Activated CD8-positive, alpha-beta memory T cell treated with anti-CD3 and anti-CD28 coated beads for 24 hours (primary cell): ENCODE measurements around the gene NFS1.
"Not testable (repeated sequence)": the region's sequence is repeated elsewhere in the genome, so short reads cannot be mapped to it uniquely, and the experiment has no call there.

Source experiments
- DNase-seq: peaks from one replicate; pipeline ENCODE4 v3.0.0-alpha.2; 2020

The NFS1 gene

GRCh38 chr20:35729283-35729807 is 30.2 kb upstream of the NFS1 start:
- DNase-seq: no peak

- DNase-seq: no peak
These were observed 27.9 kb upstream of the NFS1 start for GRCh38 chr20:35726842-35727711.

GRCh38 chr20:35724321-35725230 is 25.4 kb upstream of the NFS1 start:
- no peak for DNase-seq

- DNase-seq: not testable (repeated sequence)
These were observed 24.6 kb upstream of the NFS1 start for GRCh38 chr20:35723652-35724320.

GRCh38 chr20:35723275-35723639 is 24.1 kb upstream of the NFS1 start:
- not testable (repeated sequence) for DNase-seq

- no peak for DNase-seq
These were observed 22.5 kb upstream of the NFS1 start for GRCh38 chr20:35721621-35722020.

- DNase-seq: no peak
These were observed 22.1 kb upstream of the NFS1 start for GRCh38 chr20:35721219-35721618.

- no peak for DNase-seq
These were observed 21.3 kb upstream of the NFS1 start for GRCh38 chr20:35720165-35721123.

GRCh38 chr20:35719717-35720116 is 20.6 kb upstream of the NFS1 start:
- no peak for DNase-seq

- DNase-seq: no peak
These were observed 20.0 kb upstream of the NFS1 start for GRCh38 chr20:35718972-35719635.

GRCh38 chr20:35718321-35718720 is 19.2 kb upstream of the NFS1 start:
- not testable (repeated sequence) for DNase-seq

- no peak for DNase-seq
These were observed 17.2 kb upstream of the NFS1 start for GRCh38 chr20:35716330-35716729.

GRCh38 chr20:35715652-35716051 is 16.5 kb upstream of the NFS1 start:
- no peak for DNase-seq

- DNase-seq: no peak
These were observed 15.0 kb upstream of the NFS1 start for GRCh38 chr20:35714127-35714526.

- not testable (repeated sequence) for DNase-seq
These were observed 14.0 kb upstream of the NFS1 start for GRCh38 chr20:35713120-35713519.

- no peak for DNase-seq
These were observed 12.5 kb upstream of the NFS1 start for GRCh38 chr20:35711588-35712209.

GRCh38 chr20:35710884-35711587 is 11.9 kb upstream of the NFS1 start:
- no peak for DNase-seq

- DNase-seq: peak; percentile 15
These were observed 10.9 kb upstream of the NFS1 start for GRCh38 chr20:35710039-35710438.

GRCh38 chr20:35709259-35709658 is 10.1 kb upstream of the NFS1 start:
- no peak for DNase-seq

GRCh38 chr20:35708502-35708901 is 9.3 kb upstream of the NFS1 start:
- no peak for DNase-seq
